Measurements from ENCODE around the gene SMDT1. TPM values are rescaled to one million over a fixed set of nuclear protein-coding genes. Genes with fewer than 3 reads are reported as not detected.
"Not testable (repeated sequence)": the region's sequence is repeated elsewhere in the genome, so short reads cannot be mapped to it uniquely, and the experiment has no call there.

SMDT1 gene
- total RNA-seq, 1 donor from 2014 or later, result 80.6 TPM

GRCh38 chr22:42111798-42112197 lies 32.3 kb downstream of the SMDT1 start:
- no peak for DNase-seq (ENCODE audit: extremely low spot score, unreplicated experiment)
- TF ChIP-seq, protein P1, sequence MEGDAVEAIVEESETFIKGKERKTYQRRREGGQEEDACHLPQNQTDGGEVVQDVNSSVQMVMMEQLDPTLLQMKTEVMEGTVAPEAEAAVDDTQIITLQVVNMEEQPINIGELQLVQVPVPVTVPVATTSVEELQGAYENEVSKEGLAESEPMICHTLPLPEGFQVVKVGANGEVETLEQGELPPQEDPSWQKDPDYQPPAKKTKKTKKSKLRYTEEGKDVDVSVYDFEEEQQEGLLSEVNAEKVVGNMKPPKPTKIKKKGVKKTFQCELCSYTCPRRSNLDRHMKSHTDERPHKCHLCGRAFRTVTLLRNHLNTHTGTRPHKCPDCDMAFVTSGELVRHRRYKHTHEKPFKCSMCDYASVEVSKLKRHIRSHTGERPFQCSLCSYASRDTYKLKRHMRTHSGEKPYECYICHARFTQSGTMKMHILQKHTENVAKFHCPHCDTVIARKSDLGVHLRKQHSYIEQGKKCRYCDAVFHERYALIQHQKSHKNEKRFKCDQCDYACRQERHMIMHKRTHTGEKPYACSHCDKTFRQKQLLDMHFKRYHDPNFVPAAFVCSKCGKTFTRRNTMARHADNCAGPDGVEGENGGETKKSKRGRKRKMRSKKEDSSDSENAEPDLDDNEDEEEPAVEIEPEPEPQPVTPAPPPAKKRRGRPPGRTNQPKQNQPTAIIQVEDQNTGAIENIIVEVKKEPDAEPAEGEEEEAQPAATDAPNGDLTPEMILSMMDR (conservative IDR thresholded peaks at IDR 0.05), result no peak
- peaks cover 4% of the 10 kb centered on the region for H3K9me3 Mint-ChIP-seq
- no peaks in the 10 kb centered on the region for H3K27me3 Mint-ChIP-seq
- H3K4me3 Mint-ChIP-seq, result no peak overlapping the region
- peaks cover 19% of the 10 kb centered on the region for H3K36me3 Mint-ChIP-seq
- H3K27ac Mint-ChIP-seq, result no peak overlapping the region
- no peaks in the 10 kb centered on the region for H3K4me1 Mint-ChIP-seq (ENCODE audit: unreplicated experiment)

DNA sequence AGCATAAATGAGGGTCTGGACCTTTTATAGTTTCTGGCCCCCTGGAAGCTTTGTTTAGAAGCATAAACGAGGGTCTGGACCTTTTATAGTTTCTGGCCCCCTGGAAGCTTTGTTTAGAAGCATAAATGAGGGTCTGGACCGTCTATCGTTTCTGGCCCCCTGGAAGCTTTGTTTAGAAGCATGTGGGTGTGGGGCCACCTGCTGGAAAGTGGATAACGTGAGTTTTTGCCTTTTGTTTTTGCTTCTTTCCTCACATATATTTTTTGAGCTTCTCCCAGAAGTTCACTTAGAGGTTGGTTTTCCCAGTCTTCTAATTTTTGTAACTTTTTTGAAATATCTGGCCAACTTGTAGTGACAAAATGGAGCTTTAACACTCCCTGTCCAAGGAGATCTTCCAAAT lies 33.3 kb downstream of the SMDT1 start:
- not testable (repeated sequence) for H3K4me3 Mint-ChIP-seq; H3K4me1 Mint-ChIP-seq (ENCODE audit: unreplicated experiment); H3K27me3 Mint-ChIP-seq; H3K9me3 Mint-ChIP-seq; DNase-seq (ENCODE audit: extremely low spot score, unreplicated experiment); H3K27ac Mint-ChIP-seq
- TF ChIP-seq, protein P1 (conservative IDR thresholded peaks at IDR 0.05), result peak; percentile 32
- peaks cover 24% of the 10 kb centered on the region for H3K36me3 Mint-ChIP-seq

DNA sequence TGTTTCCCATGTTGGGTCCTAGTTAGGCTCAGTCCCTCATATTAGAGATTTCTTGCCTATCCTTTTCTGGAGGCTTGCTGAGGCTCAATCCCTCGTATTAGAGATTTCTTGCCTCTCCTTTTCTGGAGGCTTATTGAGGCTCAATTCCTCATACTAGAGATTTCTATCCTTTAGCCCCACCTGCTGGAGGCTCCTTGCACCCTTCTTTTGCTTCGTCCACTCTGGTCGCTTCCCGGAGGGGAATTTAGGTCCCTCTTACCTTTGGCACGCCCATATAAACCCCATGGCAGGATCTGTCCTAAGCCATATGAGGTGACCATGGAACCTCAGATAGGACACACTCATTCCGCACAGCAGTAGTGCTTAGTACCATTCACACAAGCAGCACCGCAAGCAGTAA lies 35.2 kb downstream of the SMDT1 start:
- Mint-ChIP-seq H3K36me3 (peaks cover 17% of the 10 kb centered on the region), H3K4me1 (ENCODE audit: unreplicated experiment) (peaks cover 1% of the 10 kb centered on the region), H3K27me3 (no peaks in the 10 kb centered on the region), H3K9me3 (peaks cover 4% of the 10 kb centered on the region), H3K4me3 (no peak overlapping the region), H3K27ac (no peak overlapping the region)
- TF ChIP-seq, protein P1 (conservative IDR thresholded peaks at IDR 0.05), result peak; percentile 59
- DNase-seq (ENCODE audit: extremely low spot score, unreplicated experiment), result no peak

GRCh38 chr22:42115420-42115830 lies 35.9 kb downstream of the SMDT1 start:
- H3K4me1 Mint-ChIP-seq (ENCODE audit: unreplicated experiment); H3K4me3 Mint-ChIP-seq; DNase-seq (ENCODE audit: extremely low spot score, unreplicated experiment); H3K9me3 Mint-ChIP-seq; H3K27me3 Mint-ChIP-seq: not testable (repeated sequence)
- Mint-ChIP-seq H3K36me3 (peaks cover 14% of the 10 kb centered on the region), H3K27ac (peak overlapping the region; percentile 63)

GRCh38 chr22:42116848-42117424 lies 37.4 kb downstream of the SMDT1 start:
- TF ChIP-seq, protein P1 (conservative IDR thresholded peaks at IDR 0.05), result peak; percentile 30
- Mint-ChIP-seq H3K27ac (no peak overlapping the region), H3K4me3 (no peak overlapping the region), H3K27me3 (no peaks in the 10 kb centered on the region), H3K9me3 (peaks cover 4% of the 10 kb centered on the region), H3K4me1 (ENCODE audit: unreplicated experiment) (peaks cover 5% of the 10 kb centered on the region), H3K36me3 (peaks cover 13% of the 10 kb centered on the region)
- DNase-seq (ENCODE audit: extremely low spot score, unreplicated experiment), result no peak

DNA sequence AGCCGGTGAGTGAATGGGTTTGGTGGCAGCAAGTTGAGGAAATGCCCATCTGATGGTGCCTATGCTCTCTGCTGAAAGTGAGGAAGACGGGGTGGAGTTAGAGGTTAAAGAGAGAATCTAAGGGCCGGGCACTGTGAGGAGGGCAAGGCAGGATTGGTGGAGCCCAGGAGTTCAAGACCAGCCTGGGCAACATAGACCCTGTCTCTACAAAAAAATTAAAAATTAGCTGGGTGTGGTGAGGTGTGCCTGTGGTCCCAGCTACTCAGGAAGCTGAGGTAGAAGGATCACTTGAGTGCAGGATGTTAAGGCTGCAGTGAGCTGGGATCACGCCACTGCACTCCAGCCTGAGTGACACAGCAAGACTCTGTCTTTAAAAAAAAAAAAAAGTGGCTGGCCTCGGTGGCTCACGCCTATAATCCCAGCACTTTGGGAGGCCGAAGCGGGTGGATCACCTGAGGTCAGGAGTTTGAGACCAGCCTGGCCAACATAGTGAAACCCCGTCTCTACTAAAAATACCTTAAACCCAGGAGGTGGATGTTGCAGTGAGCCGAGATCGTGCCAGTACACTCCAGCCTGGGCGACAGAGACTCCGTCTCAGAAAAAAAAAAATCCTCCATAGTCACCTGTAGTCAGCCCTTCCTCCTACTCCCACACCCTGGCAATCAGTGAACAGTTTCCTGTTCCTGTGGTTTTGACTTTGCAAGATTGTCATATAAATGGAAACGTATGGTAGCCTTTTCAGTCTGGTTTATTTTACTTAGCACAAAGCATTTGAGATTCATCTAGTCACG lies 40.9 kb downstream of the SMDT1 start:
- H3K9me3 Mint-ChIP-seq; H3K4me1 Mint-ChIP-seq (ENCODE audit: unreplicated experiment); H3K36me3 Mint-ChIP-seq; H3K27me3 Mint-ChIP-seq; H3K27ac Mint-ChIP-seq; DNase-seq (ENCODE audit: extremely low spot score, unreplicated experiment); H3K4me3 Mint-ChIP-seq: not testable (repeated sequence)

DNA sequence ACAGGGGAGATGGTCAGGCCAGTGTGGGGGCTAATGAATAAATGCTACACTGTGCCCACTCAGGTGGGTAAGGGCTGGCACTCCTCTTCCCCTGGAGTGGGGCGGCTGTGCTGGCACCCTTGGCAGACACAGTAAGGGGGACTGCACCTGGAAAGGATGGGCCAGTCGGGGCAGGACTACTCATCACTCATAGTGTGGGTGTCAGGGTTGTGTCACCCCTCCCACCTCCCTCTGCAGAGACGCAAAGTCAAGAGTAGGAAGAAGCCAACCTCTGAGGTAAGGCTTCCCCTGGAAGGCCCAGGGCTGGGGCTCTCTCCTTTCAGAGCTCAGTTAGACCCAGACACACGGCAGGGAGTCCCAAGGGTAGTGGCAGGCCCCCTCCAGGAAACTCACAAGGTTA lies 44.0 kb downstream of the SMDT1 start:
- H3K36me3 Mint-ChIP-seq; H3K9me3 Mint-ChIP-seq; H3K27ac Mint-ChIP-seq; H3K4me1 Mint-ChIP-seq (ENCODE audit: unreplicated experiment); H3K4me3 Mint-ChIP-seq; H3K27me3 Mint-ChIP-seq; DNase-seq (ENCODE audit: extremely low spot score, unreplicated experiment): not testable (repeated sequence)

All from type B pancreatic cell (in vitro differentiated cells).